AML-193 (cell line): ENCODE measurements around the gene OR10H1.
"Not testable (repeated sequence)": the region's sequence is repeated elsewhere in the genome, so short reads cannot be mapped to it uniquely, and the experiment has no call there.

Source experiments
- DNase-seq, 2 experiments: peaks; one replicate each; lab custom pipeline; 2025; lab: John Stamatoyannopoulos, UW

The OR10H1 gene

GRCh38 chr19:15774159-15774558 is 41.3 kb downstream of the OR10H1 start:
- DNase-seq: not testable (repeated sequence)

GRCh38 chr19:15769586-15769985 is 45.9 kb downstream of the OR10H1 start:
- peak in 1 of 2 experiments; percentile 4 for DNase-seq

- no peak for DNase-seq
These were observed 55.4 kb downstream of the OR10H1 start for GRCh38 chr19:15759962-15760565.

- DNase-seq: no peak
These were observed 57.1 kb downstream of the OR10H1 start for GRCh38 chr19:15758379-15758778.
